GM19468 (cell line): Measurements from ENCODE around the gene IPCEF1.

ENCODE experiments used
- ATAC-seq: cut with Tn5 transposase; IDR thresholded peaks from one replicate; pipeline ENCODE4 v1.9.1; 2021; ENCODE audit warnings: mild to moderate bottlenecking, moderate library complexity, moderate number of reproducible peaks; ENCODE audit not compliant: unreplicated experiment; ENCODE audit errors: extremely low read depth

IPCEF1 gene, protein sequence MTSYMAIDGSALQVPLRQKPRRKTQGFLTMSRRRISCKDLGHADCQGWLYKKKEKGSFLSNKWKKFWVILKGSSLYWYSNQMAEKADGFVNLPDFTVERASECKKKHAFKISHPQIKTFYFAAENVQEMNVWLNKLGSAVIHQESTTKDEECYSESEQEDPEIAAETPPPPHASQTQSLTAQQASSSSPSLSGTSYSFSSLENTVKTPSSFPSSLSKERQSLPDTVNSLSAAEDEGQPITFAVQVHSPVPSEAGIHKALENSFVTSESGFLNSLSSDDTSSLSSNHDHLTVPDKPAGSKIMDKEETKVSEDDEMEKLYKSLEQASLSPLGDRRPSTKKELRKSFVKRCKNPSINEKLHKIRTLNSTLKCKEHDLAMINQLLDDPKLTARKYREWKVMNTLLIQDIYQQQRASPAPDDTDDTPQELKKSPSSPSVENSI

DNA sequence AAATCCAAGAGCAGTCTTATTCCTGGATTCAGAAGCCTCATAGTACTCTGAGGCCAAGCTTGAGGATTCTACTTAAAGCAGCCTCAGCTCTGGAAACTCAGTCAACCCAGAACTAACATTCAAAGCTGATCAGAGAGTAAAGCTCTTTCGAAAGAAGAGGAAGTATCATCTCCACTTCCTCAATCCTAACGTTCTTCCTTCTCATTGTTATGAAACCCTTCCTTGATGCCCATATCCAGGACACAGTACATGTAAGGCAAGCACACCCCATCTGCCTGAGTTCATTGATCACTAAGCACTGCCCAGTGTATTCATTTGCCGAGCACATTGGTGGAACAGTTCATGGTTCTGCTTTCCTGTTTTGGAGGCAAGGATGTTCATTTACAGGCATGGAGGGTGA lies at the start of gene IPCEF1:
Gene IPCEF1, minus strand, starts transcription at position 114 of the 400 bp plus-strand sequence. CDS start 90,856 bp downstream, outside the sequence.
- ATAC-seq = no peak

- no peak for ATAC-seq
Measured at GRCh38 chr6:154406301-154406700, 49.7 kb upstream of the IPCEF1 start.

GRCh38 chr6:154404791-154405400 lies 48.3 kb upstream of the IPCEF1 start:
- no peak for ATAC-seq

- ATAC-seq = no peak
Measured at GRCh38 chr6:154403788-154404187, 47.2 kb upstream of the IPCEF1 start.

- no peak for ATAC-seq
Measured at GRCh38 chr6:154402081-154402780, 45.6 kb upstream of the IPCEF1 start.

GRCh38 chr6:154399097-154399496 lies 42.5 kb upstream of the IPCEF1 start:
- no peak for ATAC-seq

GRCh38 chr6:154397491-154398195 lies 41.0 kb upstream of the IPCEF1 start:
- ATAC-seq = no peak

GRCh38 chr6:154395878-154396277 lies 39.3 kb upstream of the IPCEF1 start:
- ATAC-seq = no peak

- no peak for ATAC-seq
Measured at GRCh38 chr6:154395316-154395715, 38.7 kb upstream of the IPCEF1 start.

DNA sequence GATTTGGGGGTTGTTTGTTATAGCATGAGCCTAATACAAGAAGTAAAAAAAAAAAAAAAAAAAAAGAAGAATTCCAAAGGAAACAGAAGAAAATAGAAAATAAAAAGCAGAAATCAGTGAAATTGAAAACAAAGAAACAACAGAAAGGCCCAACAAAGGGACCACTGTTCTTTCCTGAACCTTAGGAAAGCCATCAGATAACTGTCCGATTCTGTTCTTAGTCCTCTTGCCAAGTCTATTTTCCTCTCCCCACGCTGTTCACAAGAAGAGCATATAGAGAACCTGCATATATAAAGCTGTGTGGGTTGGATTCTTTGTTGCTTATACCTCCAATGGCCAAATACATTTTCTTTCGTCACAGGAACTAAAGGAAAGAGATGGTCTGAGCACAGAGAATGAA lies 38.0 kb upstream of the IPCEF1 start:
- ATAC-seq = no peak

- ATAC-seq = no peak
Measured at GRCh38 chr6:154390034-154390433, 33.4 kb upstream of the IPCEF1 start.

GRCh38 chr6:154388803-154389202 lies 32.2 kb upstream of the IPCEF1 start:
- no peak for ATAC-seq

- ATAC-seq = no peak
Measured at GRCh38 chr6:154386848-154387717, 30.5 kb upstream of the IPCEF1 start.

- ATAC-seq = no peak
Measured at GRCh38 chr6:154384191-154384590, 27.6 kb upstream of the IPCEF1 start.

DNA sequence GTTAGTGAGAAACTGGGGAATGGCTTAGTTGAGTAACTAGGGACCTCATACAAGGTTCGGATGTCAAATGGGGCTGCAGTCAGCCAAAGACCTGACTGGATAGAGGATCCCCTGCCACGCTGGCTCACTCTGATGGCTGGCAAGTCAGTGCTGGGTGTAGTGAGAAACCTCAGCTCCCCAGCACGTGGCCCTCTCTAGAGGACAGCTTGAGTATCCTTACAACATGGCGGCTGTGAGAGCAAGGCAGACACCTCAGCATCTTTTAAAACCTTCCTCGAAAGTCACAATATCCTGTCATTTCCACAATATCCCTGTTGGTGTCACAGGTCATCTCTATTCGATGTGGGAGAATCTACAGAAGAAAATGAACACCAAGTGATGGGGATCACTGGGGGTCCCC lies 26.7 kb upstream of the IPCEF1 start:
- no peak for ATAC-seq

DNA sequence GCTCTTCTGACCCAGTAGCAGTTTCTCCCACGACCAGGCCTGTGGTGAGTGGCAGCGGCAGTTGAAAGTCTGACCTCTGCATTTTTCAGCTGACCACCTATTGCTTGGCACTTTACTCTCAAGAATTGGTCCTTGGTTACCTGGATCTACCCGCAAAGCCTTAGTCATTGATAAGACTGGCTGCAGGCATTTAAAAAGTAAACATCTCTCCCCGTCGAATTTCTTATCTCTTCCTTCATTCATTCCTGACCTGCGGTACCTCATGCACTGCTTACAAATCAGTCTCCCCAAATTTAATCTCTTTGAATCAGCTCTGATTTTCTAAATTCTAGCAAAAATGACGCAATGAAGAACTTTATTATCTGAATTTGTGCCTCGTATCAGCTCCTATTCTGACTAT lies 26.1 kb upstream of the IPCEF1 start:
- ATAC-seq = no peak

GRCh38 chr6:154381548-154381947 lies 24.9 kb upstream of the IPCEF1 start:
- no peak for ATAC-seq

DNA sequence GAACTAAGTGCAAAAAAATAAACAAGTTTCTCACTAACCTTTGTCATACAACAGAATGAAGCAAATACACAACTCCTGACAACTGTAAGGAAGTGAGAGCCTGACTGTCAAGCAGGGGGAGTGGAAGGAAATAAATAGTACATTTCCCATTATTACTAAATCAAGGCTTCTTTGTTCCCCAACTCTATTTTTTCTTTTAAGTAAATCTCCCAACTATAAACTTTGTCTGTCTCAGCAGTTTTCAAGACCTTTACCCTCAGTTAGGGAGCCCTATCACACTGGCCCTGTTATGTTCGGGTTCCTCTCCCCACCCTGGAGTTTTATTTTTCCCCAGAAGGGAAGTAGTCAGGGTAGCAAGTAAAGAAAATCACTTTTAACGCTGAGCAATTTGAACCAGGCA lies 24.1 kb upstream of the IPCEF1 start:
- ATAC-seq = no peak

- ATAC-seq = no peak
Measured at GRCh38 chr6:154379585-154379984, 23.0 kb upstream of the IPCEF1 start.

- no peak for ATAC-seq
Measured at GRCh38 chr6:154378518-154378917, 21.9 kb upstream of the IPCEF1 start.
